ENCODE measurements around the gene FBXL5. TPM values are rescaled to one million over a fixed set of nuclear protein-coding genes. Genes with fewer than 3 reads are reported as not detected.

FBXL5 gene
- total and polyA plus RNA-seq, 2 of the 13 experiments (the other 11 are each of a cell fraction or from before 2014, with no cell fraction given) = 17.4 to 45.3 TPM

DNA sequence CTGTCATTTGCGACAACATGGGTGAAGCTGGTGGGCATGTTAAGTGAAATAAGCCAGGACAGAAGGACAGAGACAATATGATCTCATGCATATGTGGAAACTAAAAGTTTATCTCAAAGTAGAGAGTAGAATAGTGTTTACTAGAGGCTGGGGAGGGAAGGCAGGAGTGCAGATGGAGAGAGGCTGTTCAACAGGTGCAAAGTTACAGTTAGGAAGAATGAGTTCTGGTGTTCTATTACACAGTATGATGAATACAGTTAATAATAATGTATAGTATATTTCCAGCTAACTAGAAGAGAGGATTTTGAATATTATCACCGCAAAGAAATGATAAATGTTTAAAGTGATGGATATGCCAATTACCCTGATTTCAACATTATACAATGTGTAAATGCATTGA is 69.8 kb downstream of the FBXL5 start:
- Histone ChIP-seq H3K27ac (ENCODE audit: extremely low read length, insufficient read depth, low read length) (no peak overlapping the region), H3K27me3 (ENCODE audit: control insufficient read depth in 1 of 2, insufficient read depth in 2 of 2, low read length in 2 of 2) (no peaks in the 10 kb centered on the region), H3K9me3 (ENCODE audit: low read length) (no peaks in the 10 kb centered on the region), H2AFZ (ENCODE audit: low read length) (no peak overlapping the region), H3K4me2 (ENCODE audit: low read depth, low read length) (no peak overlapping the region), H3K9ac (ENCODE audit: insufficient read depth, low read depth, low read length) (no peak overlapping the region), H3K4me3 (replicated peaks in 1 of 3; ENCODE audit: insufficient read depth in 1 of 3, low read depth in 2 of 3, low read length in 3 of 3) (no peak overlapping the region), H3K79me2 (ENCODE audit: insufficient read depth, low read length) (no peaks in the 10 kb centered on the region), H3K36me3 (replicated peaks in 1 of 2; ENCODE audit: control insufficient read depth in 1 of 2, insufficient read depth in 2 of 2, low read length in 2 of 2) (no peaks in the 10 kb centered on the region), H3K4me1 (ENCODE audit: insufficient read depth, low read length) (no peaks in the 10 kb centered on the region), H4K20me1 (ENCODE audit: insufficient read depth, low read length) (no peaks in the 10 kb centered on the region)
- TF ChIP-seq, protein P1, sequence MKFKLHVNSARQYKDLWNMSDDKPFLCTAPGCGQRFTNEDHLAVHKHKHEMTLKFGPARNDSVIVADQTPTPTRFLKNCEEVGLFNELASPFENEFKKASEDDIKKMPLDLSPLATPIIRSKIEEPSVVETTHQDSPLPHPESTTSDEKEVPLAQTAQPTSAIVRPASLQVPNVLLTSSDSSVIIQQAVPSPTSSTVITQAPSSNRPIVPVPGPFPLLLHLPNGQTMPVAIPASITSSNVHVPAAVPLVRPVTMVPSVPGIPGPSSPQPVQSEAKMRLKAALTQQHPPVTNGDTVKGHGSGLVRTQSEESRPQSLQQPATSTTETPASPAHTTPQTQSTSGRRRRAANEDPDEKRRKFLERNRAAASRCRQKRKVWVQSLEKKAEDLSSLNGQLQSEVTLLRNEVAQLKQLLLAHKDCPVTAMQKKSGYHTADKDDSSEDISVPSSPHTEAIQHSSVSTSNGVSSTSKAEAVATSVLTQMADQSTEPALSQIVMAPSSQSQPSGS (CRISPR knock-in tag; IDR thresholded peaks at IDR 0.05) = no peak
- no peak for FAIRE-seq
- DNase-seq (ENCODE audit: low spot score) = no peak
- ATAC-seq = no peak
- POLR2A ChIA-PET = no interaction called here
- WGBS (ENCODE audit: low lambda C conversion rate) = 97% methylated on average over 2 of the region's 2 CpGs
- BruUV-seq (replicated peaks) = no TSS peak
- in situ Hi-C loops (cut with HindIII; ENCODE audit: extremely low pct_ligation_motif_present, low pct_unique_long_range_greater_than_20kb) (no loop called here), intact Hi-C loops (cut with micrococcal nuclease; ENCODE audit: unreplicated experiment) (no loop called here)
- CTCF ChIA-PET (ENCODE audit: low intra/inter-chr PET ratio, low total read pairs) = no interaction called here

DNA sequence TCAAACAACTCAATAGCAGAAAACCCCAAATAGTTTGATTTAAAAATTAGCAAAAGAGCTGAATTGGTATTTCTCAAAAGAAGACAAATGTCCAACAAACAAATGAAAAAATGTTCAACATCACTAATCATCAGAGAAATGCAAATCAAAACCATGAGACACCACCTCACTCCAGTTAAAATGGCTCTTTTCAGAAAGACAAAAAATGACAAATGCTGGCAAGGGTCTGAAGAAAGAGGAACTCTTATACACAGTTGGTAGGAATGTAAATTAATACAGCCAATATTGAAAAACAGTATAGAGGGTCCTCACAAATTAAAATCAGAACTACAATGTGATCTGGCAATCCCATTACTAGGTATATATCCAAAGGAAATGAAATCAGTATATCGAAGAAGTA is 70.4 kb downstream of the FBXL5 start:
- Histone ChIP-seq H3K27ac (ENCODE audit: extremely low read length, insufficient read depth, low read length) (no peak overlapping the region), H3K79me2 (ENCODE audit: insufficient read depth, low read length) (no peaks in the 10 kb centered on the region), H2AFZ (ENCODE audit: low read length) (no peak overlapping the region), H3K9me3 (ENCODE audit: low read length) (no peaks in the 10 kb centered on the region), H3K4me1 (ENCODE audit: insufficient read depth, low read length) (no peaks in the 10 kb centered on the region), H4K20me1 (ENCODE audit: insufficient read depth, low read length) (no peaks in the 10 kb centered on the region), H3K4me3 (replicated peaks in 1 of 3; ENCODE audit: insufficient read depth in 1 of 3, low read depth in 2 of 3, low read length in 3 of 3) (no peak overlapping the region), H3K27me3 (ENCODE audit: control insufficient read depth in 1 of 2, insufficient read depth in 2 of 2, low read length in 2 of 2) (no peaks in the 10 kb centered on the region), H3K36me3 (replicated peaks in 1 of 2; ENCODE audit: control insufficient read depth in 1 of 2, insufficient read depth in 2 of 2, low read length in 2 of 2) (no peaks in the 10 kb centered on the region), H3K9ac (ENCODE audit: insufficient read depth, low read depth, low read length) (no peak overlapping the region), H3K4me2 (ENCODE audit: low read depth, low read length) (no peak overlapping the region)
- TF ChIP-seq ZNF33B (CRISPR knock-in tag; IDR thresholded peaks at IDR 0.05) = no peak
- TF ChIP-seq, protein P2, sequence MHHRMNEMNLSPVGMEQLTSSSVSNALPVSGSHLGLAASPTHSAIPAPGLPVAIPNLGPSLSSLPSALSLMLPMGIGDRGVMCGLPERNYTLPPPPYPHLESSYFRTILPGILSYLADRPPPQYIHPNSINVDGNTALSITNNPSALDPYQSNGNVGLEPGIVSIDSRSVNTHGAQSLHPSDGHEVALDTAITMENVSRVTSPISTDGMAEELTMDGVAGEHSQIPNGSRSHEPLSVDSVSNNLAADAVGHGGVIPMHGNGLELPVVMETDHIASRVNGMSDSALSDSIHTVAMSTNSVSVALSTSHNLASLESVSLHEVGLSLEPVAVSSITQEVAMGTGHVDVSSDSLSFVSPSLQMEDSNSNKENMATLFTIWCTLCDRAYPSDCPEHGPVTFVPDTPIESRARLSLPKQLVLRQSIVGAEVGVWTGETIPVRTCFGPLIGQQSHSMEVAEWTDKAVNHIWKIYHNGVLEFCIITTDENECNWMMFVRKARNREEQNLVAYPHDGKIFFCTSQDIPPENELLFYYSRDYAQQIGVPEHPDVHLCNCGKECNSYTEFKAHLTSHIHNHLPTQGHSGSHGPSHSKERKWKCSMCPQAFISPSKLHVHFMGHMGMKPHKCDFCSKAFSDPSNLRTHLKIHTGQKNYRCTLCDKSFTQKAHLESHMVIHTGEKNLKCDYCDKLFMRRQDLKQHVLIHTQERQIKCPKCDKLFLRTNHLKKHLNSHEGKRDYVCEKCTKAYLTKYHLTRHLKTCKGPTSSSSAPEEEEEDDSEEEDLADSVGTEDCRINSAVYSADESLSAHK (CRISPR knock-in tag; IDR thresholded peaks at IDR 0.05; ENCODE audit: borderline replicate concordance) = no peak
- TF ChIP-seq ZNF724P (CRISPR knock-in tag; IDR thresholded peaks at IDR 0.05; ENCODE audit: borderline replicate concordance) = no peak
- ATAC-seq = no peak
- DNase-seq (ENCODE audit: low spot score) = no peak
- ChIA-PET POLR2A (no interaction called here), CTCF (ENCODE audit: low intra/inter-chr PET ratio, low total read pairs) (no interaction called here)
- intact Hi-C loops (cut with micrococcal nuclease; ENCODE audit: unreplicated experiment) (no loop called here), in situ Hi-C loops (cut with HindIII; ENCODE audit: extremely low pct_ligation_motif_present, low pct_unique_long_range_greater_than_20kb) (no loop called here)
- FAIRE-seq = no peak
- no TSS peak for BruUV-seq (replicated peaks)
- 97% methylated on average over 1 of the region's 1 CpG for WGBS (ENCODE audit: low lambda C conversion rate)
